ENCODE data around the gene CDK3. TPM values are rescaled to one million over a fixed set of nuclear protein-coding genes. Genes with fewer than 3 reads are reported as not detected.

The CDK3 gene
- total and polyA plus RNA-seq, 4 donors = 1.5 to 6.3 (median 2.6) TPM

DNA sequence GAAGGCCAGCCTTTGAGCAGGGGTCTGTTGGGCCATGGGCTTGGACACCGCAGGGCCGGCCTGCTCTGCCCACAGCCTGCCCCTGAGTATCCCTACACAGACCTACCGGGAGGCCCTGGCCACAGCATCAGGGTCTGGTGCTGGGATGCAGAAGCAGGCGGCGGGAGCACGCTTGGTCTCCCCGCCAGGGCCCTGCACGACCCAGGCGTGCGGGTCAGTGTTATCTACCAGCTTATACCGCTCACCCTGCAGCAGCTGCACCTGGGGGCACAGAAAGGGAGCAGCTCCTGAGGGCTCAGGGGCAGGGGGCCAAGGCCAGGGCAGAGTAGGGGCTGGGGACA lies 17.7 kb downstream of the CDK3 start:
- H3K9ac ChIP-seq (ENCODE audit: low read depth in 1 of 2, low read length in 2 of 2) = no peak overlapping the region
- H3K4me3 ChIP-seq (ENCODE audit: low read depth in 1 of 3, low read length in 3 of 3) = no peak overlapping the region
- H3K27me3 ChIP-seq (ENCODE audit: control insufficient read depth in 4 of 4, insufficient read depth in 4 of 4, low read length in 3 of 4) = no peaks in the 10 kb centered on the region
- H3K9me3 ChIP-seq (ENCODE audit: control insufficient read depth in 4 of 4, low read length in 3 of 4) = no peaks in the 10 kb centered on the region
- no peak for DNase-seq (ENCODE audit: low spot score)
- H3K36me3 ChIP-seq (ENCODE audit: control insufficient read depth in 4 of 4, insufficient read depth in 3 of 4, low read depth in 1 of 4, low read length in 3 of 4) = no peaks in the 10 kb centered on the region
- H3K4me1 ChIP-seq (ENCODE audit: control insufficient read depth in 4 of 4, insufficient read depth in 4 of 4, low read length in 3 of 4) = peaks cover 0 to 6% (median 2%) of the 10 kb centered on the region in 4 donors
- TF ChIP-seq, protein P1, sequence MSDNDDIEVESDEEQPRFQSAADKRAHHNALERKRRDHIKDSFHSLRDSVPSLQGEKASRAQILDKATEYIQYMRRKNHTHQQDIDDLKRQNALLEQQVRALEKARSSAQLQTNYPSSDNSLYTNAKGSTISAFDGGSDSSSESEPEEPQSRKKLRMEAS (IDR thresholded peaks at IDR 0.05) = no peak
- TF ChIP-seq, protein P2, sequence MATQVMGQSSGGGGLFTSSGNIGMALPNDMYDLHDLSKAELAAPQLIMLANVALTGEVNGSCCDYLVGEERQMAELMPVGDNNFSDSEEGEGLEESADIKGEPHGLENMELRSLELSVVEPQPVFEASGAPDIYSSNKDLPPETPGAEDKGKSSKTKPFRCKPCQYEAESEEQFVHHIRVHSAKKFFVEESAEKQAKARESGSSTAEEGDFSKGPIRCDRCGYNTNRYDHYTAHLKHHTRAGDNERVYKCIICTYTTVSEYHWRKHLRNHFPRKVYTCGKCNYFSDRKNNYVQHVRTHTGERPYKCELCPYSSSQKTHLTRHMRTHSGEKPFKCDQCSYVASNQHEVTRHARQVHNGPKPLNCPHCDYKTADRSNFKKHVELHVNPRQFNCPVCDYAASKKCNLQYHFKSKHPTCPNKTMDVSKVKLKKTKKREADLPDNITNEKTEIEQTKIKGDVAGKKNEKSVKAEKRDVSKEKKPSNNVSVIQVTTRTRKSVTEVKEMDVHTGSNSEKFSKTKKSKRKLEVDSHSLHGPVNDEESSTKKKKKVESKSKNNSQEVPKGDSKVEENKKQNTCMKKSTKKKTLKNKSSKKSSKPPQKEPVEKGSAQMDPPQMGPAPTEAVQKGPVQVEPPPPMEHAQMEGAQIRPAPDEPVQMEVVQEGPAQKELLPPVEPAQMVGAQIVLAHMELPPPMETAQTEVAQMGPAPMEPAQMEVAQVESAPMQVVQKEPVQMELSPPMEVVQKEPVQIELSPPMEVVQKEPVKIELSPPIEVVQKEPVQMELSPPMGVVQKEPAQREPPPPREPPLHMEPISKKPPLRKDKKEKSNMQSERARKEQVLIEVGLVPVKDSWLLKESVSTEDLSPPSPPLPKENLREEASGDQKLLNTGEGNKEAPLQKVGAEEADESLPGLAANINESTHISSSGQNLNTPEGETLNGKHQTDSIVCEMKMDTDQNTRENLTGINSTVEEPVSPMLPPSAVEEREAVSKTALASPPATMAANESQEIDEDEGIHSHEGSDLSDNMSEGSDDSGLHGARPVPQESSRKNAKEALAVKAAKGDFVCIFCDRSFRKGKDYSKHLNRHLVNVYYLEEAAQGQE (IDR thresholded peaks at IDR 0.05) = no peak
- no peak for TF ChIP-seq RXRA (IDR thresholded peaks at IDR 0.05)
- TF ChIP-seq TAF1 (conservative IDR thresholded peaks at IDR 0.05) = no peak
- TF ChIP-seq HNF4G (IDR thresholded peaks at IDR 0.05) = no peak
- TF ChIP-seq RAD21 (IDR thresholded peaks at IDR 0.05) = no peak
- TF ChIP-seq YY1 (IDR thresholded peaks at IDR 0.05) = no peak
- no peak for TF ChIP-seq GABPA (IDR thresholded peaks at IDR 0.05 in 1 of 2, conservative IDR thresholded peaks at IDR 0.05 in 1 of 2)
- TF ChIP-seq, protein P3, sequence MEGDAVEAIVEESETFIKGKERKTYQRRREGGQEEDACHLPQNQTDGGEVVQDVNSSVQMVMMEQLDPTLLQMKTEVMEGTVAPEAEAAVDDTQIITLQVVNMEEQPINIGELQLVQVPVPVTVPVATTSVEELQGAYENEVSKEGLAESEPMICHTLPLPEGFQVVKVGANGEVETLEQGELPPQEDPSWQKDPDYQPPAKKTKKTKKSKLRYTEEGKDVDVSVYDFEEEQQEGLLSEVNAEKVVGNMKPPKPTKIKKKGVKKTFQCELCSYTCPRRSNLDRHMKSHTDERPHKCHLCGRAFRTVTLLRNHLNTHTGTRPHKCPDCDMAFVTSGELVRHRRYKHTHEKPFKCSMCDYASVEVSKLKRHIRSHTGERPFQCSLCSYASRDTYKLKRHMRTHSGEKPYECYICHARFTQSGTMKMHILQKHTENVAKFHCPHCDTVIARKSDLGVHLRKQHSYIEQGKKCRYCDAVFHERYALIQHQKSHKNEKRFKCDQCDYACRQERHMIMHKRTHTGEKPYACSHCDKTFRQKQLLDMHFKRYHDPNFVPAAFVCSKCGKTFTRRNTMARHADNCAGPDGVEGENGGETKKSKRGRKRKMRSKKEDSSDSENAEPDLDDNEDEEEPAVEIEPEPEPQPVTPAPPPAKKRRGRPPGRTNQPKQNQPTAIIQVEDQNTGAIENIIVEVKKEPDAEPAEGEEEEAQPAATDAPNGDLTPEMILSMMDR (IDR thresholded peaks at IDR 0.05; ENCODE audit: low read depth, low read length, missing input control) = no peak
- 90% methylated on average over 11 of the region's 11 CpGs for WGBS
- no peak overlapping the region for H3K27ac ChIP-seq (ENCODE audit: low read depth in 1 of 2, low read length in 2 of 2)

DNA sequence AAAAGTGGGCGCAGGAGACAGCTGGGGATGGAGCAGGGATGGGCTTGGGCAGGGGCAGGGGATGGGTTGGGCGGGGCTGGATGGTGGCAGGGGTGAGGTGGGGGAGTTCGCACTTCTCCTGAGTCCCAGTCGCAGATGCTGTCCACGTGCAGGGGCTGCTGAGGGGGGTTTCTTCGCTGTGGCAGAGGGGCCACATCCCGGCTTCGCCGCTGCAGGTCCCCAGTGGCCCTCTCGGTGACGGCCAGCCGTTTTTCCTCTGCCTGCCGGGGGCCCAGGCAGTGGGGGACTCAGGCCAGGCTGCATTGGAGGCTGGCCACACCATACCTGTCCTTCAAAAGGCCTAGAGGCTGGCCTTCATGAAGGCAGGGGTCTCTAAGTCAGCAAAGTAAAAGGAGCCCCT lies 18.1 kb downstream of the CDK3 start:
- no peak overlapping the region for H3K27ac ChIP-seq (ENCODE audit: low read depth in 1 of 2, low read length in 2 of 2)
- WGBS = 92% methylated on average over 13 of the region's 13 CpGs

More for the DNA sequence above, 18.1 kb downstream of the CDK3 start:
- TF ChIP-seq SP1 (IDR thresholded peaks at IDR 0.05) = no peak
- TF ChIP-seq HNF4A (conservative IDR thresholded peaks at IDR 0.05) = no peak
- no peak for TF ChIP-seq RAD21 (IDR thresholded peaks at IDR 0.05)
- TF ChIP-seq, protein P2 (IDR thresholded peaks at IDR 0.05) = no peak
- TF ChIP-seq EGR1 (IDR thresholded peaks at IDR 0.05; ENCODE audit: low read depth in 2 of 2) = no peak
- no peak for TF ChIP-seq JUND (IDR thresholded peaks at IDR 0.05)
- TF ChIP-seq, protein P4, sequence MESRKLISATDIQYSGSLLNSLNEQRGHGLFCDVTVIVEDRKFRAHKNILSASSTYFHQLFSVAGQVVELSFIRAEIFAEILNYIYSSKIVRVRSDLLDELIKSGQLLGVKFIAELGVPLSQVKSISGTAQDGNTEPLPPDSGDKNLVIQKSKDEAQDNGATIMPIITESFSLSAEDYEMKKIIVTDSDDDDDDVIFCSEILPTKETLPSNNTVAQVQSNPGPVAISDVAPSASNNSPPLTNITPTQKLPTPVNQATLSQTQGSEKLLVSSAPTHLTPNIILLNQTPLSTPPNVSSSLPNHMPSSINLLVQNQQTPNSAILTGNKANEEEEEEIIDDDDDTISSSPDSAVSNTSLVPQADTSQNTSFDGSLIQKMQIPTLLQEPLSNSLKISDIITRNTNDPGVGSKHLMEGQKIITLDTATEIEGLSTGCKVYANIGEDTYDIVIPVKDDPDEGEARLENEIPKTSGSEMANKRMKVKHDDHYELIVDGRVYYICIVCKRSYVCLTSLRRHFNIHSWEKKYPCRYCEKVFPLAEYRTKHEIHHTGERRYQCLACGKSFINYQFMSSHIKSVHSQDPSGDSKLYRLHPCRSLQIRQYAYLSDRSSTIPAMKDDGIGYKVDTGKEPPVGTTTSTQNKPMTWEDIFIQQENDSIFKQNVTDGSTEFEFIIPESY (IDR thresholded peaks at IDR 0.05) = no peak
- TF ChIP-seq FOXA1 (IDR thresholded peaks at IDR 0.05) = no peak
- TF ChIP-seq, protein P5, sequence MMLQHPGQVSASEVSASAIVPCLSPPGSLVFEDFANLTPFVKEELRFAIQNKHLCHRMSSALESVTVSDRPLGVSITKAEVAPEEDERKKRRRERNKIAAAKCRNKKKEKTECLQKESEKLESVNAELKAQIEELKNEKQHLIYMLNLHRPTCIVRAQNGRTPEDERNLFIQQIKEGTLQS (IDR thresholded peaks at IDR 0.05) = no peak
- TF ChIP-seq, protein P3 (IDR thresholded peaks at IDR 0.05; ENCODE audit: low read depth, low read length, missing input control) = no peak
- TF ChIP-seq GABPA (IDR thresholded peaks at IDR 0.05 in 1 of 2, conservative IDR thresholded peaks at IDR 0.05 in 1 of 2) = no peak
- TF ChIP-seq, protein P1 (IDR thresholded peaks at IDR 0.05) = no peak
- no peak for TF ChIP-seq NR2F2 (IDR thresholded peaks at IDR 0.05)
- TF ChIP-seq HNF4G (IDR thresholded peaks at IDR 0.05) = no peak
- TF ChIP-seq TAF1 (conservative IDR thresholded peaks at IDR 0.05) = no peak
- no peak for TF ChIP-seq YY1 (IDR thresholded peaks at IDR 0.05)
- no peak for TF ChIP-seq RXRA (IDR thresholded peaks at IDR 0.05)
- no peaks in the 10 kb centered on the region for H3K9me3 ChIP-seq (ENCODE audit: control insufficient read depth in 4 of 4, low read length in 3 of 4)
- no peak overlapping the region for H3K9ac ChIP-seq (ENCODE audit: low read depth in 1 of 2, low read length in 2 of 2)
- no peaks in the 10 kb centered on the region for H3K27me3 ChIP-seq (ENCODE audit: control insufficient read depth in 4 of 4, insufficient read depth in 4 of 4, low read length in 3 of 4)
- peaks cover 0 to 6% (median 2%) of the 10 kb centered on the region in 4 donors for H3K4me1 ChIP-seq (ENCODE audit: control insufficient read depth in 4 of 4, insufficient read depth in 4 of 4, low read length in 3 of 4)
- no peak for DNase-seq (ENCODE audit: low spot score)
- H3K36me3 ChIP-seq (ENCODE audit: control insufficient read depth in 4 of 4, insufficient read depth in 3 of 4, low read depth in 1 of 4, low read length in 3 of 4) = no peaks in the 10 kb centered on the region
- H3K4me3 ChIP-seq (ENCODE audit: low read depth in 1 of 3, low read length in 3 of 3) = no peak overlapping the region
